ENCODE results near the gene SOCS3.

DNA sequence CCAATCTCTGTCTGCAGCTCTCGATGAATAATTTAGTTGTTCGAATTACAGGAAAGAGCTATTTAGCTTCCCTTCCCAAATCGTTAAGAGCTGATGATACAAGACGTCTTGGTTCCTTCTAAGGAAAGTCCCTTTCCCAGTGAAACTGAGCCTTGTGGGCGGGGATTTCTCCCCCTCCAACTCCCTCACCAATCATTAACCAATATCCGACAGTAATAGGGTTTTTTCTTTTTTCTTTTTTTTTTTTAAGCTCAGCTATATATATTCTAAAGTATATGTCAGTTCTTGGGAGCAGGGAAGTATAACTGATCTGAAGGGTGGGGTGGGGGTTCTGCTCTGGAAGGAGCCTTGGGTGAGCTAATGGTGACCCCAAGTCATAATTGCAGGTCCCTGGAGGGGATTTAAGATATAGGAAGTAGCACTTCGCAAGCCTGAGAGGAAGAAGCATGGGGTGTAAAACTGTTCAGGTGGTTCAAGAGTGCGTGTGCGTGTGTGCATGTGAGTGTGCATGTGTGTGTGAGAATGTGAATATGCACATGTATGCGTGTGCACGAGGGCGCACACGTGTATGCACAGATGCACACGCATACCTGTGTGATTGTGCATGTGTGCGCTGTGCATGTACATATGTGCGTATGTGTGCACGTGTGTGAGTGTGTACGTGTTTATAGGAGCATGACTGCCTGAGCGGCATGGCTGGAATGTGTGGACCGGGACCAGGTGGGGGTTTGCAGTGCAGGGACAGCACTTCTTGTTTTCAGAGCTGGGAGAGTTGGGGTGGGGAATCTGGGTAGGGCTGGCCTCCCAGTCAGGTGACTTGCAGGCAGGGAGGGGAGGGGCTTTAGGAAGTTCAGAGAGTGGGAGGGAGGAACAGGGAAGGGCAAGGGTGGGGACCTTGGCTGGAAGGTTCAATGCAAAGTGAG lies 42.7 kb downstream of the SOCS3 start:
- TF ChIP-seq CTCF (IDR thresholded peaks at IDR 0.05) (no peak), POLR2A (IDR thresholded peaks at IDR 0.05) (no peak)

All from prostate gland (tissue), 2 donors.